NCI-H2196 (cell line): ENCODE data around the gene DHFR.

Source experiments
- DNase-seq: peaks from one replicate; lab custom pipeline; 2025; ENCODE audit not compliant: unreplicated experiment; lab: John Stamatoyannopoulos, UW

DHFR gene

DNA sequence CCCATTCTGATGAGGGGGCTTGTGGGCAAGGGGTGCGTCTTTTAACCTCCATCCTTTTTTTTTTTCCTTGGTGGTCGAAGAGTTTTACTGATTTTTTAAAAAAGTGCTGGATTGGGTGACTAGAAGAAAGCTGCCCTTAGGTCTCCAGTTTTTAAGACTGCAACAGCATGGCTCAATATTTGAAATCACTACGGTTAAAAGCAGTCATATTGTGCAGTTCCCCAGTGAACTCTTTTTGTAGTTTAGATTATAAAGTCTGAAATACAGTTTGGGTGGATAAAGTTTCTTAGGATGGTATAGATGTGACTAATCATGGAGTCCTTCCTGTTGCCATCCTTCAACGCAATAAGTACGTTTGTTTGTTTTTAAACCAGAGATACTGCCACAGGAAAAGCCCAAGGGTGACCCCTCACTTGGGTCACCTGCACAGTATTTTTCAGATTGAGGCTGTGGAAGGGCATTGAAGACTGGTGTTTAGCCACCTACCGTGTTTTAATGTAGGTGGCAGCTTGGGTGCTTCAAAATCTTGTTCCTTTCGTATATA, 520 bp upstream of the DHFR start:
- no peak for DNase-seq

DNA sequence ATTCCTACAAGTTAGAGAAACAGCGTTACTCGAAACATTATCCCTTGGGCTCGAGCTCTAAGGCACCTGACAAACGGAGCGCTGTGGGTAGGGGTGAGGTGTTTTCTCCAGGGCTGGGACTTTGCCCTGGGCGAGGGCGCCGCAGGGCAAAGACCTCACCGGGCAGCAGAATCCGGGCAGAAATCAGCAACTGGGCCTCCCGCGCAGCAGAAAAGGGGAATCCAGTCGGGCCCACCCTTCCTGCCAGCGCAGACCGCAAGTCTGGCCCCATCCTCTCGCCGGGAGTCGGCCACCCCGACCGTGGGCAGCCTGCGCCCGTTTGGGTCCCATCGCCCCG, 761 bp downstream of the DHFR start:
- no peak for DNase-seq

DNA sequence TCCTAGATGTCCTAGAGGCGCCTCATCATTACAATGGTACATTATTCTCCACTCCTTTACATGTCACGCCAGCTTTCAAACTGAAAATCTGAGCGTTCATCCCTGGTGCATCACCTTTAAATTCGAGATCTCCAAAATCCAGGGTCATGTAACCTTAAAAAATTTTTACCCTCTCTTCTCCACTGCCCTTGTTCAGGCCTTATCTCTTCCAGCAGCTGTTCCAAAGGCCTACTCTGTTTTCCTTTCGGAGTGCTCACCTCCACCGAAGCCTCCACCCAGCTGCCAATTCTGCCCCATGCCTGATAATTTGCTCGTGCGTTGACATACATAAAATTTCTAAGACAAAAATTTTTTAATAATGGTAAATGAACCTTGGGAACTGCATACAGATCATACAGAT, 1.3 kb downstream of the DHFR start:
- no peak for DNase-seq

DNA sequence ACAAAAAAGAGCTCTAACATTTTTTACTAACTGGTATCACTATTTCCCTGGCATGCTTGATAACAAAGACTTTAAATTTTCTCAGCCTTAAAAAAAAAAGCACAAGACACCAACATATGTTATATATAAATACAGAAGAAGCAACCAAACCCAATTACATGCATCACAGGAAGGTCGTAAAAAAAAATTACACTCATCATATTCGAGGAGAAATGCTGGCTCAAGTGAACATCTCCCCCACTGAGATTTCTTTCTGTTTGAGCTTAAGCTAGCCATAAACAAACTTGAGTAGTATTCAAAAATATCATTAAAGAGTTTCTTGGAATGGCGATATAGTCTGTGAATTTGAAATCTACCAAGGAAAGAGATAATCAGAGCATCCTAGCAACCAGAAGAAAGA, 7.9 kb downstream of the DHFR start:
- no peak for DNase-seq

DNA sequence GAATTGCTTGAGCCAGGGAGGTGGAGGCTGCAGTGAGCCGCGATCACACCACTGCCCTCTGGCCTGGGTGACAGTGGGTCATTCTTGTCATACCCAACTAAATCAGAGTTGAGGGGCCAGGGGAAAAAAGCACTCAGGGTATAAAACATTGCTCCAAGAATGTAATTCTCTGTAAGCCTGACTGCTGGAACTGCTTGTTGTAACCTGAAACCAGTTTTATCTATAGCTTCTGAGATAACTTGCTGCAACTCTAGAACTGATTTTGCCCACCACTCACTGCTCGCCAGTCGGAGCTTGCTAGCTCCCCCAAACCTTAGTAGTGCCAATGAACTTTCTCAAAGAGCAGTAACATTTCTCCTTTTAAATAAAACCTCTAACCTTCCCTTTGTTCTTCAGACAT, 9.9 kb downstream of the DHFR start:
- DNase-seq: no peak

DNA sequence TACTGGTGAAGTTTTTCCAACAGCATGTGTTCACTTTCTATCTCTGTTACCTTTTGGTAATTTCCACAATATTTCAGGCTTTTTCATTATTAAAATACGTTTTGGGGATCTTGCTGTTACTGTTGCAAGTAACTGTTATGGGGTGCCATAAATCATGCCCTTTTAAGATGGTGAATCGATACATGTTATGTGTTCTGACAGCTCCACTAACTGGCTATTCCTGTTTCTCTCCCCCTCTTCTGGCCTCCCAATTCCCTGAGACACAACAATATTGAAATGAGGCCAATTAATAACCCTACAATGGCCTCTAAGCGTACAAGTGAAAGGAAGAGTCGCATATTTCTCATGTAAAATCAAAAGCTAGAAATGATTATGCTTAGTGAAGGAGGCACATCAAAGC, 13.4 kb downstream of the DHFR start:
- DNase-seq: no peak

DNA sequence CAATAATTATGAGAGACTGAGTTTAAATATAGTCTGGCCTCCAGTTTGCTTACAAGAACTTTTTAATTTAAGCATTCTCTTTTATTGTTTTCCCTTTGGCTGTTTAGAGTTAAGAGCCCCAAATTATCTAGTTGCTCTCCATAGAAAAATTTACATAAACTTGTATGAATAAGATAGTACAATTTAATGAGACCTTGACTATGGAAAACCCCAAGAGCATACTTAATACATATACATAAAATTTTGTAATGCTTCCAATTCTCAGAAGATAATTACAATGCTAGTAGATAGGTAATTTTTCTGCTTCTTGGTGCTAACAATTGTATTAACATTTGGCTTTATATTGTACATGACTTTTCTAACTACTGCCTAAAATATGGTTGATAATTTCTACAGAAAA, 20.6 kb downstream of the DHFR start:
- DNase-seq: no peak

DNA sequence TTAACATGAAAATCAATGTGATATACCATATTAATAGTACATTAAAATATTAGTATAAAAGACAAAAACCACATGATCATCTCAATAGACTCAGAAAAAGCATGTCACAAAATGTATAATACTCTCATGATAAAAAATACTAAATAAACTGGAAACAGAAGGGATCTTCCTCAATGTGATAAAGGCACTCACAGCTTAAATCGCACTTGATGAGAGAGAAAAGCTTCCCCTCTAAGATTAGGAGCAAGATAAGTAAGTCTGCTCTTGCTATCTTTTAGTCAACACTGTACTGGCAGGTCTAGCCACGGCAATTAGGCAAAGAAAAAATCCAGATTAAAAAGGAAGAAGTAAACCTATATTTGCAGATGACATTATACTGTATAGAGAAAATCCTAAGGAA, 22.1 kb downstream of the DHFR start:
- DNase-seq: no peak

DNA sequence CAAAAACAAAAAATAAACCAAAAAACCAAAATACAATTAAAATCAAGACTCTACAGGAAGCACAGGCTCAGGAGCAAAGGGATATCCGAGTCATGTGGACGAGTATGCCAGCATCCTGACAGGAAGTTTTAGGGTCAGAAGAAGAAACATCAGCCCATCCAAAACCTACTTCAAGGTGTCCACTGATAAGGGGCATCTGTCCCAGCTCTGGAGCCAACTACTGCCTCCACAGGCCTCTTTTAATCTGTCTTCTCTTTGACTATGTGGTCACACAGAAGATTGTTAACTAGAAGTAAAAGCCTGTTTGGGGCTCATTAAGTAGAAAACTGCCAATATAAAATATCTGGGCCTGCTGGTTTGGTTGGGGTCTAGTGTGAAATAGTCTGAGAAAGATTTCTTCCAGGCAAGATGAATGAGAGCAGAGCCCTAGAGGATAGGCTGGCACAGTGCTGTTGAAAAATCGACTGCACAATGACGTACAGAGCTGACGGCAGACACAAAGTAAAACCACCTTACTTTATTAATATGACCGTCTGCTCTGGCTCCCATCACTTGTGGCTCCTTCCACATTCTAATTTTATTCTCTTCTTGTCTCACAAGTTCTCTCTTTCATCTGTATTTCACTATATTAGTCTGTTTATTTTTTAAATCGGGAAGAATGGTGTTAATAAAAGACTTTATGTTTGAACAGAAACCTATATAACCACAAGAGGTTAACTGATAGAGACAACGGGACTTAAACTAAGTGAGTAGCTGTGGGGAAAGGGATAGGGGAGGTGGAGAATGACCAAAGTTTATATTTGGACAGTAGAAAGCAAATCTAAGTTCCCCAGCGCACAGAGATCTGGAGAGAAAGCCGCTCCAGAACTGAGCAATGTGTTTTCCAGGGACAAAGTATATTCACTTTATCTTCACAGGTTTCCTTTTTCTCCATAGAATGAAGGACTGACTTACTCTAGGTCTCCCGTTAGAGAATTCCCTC, 23.2 kb downstream of the DHFR start:
- no peak for DNase-seq

DNA sequence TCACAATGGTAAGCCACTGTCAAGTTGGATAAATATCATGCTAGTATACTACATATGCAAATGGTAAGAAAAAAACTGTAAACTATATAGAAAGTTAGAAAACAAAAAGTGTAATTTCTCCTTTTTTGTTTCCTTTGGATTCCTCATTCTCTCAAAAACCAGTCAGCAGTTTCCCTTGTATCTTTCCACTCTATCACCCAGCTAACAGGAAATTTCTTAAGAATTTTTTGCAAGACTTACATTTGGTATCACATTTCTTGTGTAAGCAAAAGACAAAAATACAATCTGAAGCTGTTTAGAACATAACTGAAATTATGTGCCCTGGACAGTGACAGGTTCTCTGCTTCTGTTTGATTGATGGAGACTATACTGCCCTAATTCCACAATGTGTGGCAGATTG, 25.5 kb downstream of the DHFR start:
- no peak for DNase-seq

DNA sequence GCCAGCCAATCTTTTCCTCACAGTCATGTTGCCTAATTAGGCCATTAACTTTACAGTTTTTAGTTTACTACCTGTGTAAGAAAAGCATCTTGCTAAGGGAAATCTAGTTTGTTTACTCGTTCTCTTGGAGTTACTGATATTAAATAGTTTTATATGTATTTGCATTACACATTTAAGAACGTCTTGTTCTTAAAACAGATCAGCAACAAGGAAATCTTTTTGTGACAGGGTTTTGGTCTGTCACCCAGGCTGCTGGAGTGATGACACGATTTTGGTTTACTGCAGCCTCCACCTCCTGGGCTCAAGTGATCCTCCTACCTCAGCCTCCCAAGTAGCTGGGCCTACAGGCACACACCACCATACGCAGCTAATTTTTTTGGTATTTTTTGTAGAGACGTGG, 29.6 kb downstream of the DHFR start:
- DNase-seq: no peak

DNA sequence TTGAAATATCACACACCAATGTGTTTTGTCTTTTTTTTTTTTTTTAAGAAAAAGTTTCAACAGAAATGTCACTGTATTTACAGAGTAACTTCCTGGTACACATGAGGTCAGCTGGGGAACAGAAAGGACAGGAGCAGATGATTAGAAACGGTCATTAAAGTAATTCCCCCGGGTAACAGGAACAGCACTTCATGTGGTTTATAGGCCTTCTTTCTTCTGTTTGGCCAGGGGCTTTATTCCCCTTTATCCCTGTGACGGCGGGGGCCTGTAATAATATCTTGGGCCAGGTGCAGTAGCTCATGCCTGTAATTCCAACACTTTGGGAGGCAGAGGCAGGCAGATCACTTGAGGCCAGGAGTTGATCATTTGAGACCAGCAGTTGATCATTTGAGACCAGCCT, 30.8 kb downstream of the DHFR start:
- DNase-seq: no peak

DNA sequence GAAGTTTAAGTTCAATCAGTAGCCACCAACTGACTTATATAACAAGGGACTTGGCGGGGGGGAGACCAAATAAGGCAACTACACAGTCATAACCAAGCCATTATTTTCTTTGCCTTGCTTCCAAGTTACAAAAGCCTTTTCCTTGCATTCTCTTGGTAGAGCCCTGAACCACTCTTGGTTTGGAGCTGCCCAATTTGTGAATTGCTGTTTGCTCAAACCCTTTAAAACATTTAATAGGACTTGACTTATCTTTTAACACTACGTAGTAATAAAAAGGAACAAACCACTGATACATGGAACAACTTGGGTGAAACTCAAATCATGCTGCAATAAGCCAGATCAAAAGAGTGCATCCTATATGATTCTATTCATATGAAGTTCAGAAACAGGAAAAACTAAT, 32.0 kb downstream of the DHFR start:
- no peak for DNase-seq

DNA sequence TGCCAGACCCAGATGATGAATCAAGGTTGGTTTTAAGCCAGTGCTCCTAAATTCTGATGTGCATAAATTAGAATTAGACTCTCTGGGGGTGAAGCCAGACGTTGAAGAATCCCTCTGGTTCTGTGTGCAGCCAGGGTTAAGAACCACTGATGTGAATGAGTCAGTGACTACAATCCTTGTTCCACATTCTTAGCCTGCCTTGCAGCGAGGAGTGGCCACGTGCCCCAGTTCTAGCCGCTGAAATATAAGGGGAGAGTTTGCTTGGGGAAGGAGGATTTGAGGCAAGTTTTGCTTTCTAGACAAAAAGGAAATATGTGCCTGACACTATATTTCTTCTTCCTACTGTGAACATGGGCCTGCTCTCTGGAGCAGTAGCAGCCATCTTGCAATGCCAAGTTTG, 34.6 kb downstream of the DHFR start:
- no peak for DNase-seq

DNA sequence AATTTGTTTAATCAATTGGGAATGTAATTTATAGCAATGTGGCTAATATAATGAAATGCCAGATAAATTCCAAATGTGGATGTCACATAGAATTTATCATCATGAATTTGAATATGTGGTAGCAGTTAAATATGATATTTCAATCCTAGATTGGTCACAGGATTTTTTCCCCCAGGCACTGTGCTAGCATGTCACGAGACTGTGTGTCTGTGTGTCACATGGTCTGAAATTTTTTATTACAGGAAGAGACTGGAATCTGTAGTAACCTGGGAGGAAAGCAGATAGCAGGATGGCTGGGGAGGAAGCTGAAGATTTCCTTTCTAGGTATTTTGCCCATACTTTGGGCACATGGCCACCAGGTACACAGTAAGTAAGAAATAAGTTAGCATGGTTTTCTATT, 35.7 kb downstream of the DHFR start:
- no peak for DNase-seq

DNA sequence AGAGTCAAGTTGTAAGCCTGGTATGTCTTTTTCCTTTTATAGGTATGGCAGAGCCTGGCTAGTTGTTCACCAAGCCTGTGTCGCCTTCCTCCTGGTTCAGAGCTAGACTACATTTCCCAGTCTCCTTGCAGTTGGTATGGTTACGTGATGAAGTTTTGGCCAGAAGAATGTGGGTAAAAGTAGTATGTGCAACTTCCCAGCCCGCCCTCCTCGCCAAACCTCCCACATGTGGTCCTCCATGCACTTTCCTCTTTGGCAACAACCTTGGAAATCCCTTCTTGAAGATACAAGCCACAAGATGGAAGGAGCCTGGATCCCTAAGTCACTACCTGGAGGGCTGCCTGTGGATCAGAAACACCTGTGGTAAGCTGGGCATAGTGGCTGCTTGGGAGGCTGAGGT, 36.3 kb downstream of the DHFR start:
- no peak for DNase-seq

DNA sequence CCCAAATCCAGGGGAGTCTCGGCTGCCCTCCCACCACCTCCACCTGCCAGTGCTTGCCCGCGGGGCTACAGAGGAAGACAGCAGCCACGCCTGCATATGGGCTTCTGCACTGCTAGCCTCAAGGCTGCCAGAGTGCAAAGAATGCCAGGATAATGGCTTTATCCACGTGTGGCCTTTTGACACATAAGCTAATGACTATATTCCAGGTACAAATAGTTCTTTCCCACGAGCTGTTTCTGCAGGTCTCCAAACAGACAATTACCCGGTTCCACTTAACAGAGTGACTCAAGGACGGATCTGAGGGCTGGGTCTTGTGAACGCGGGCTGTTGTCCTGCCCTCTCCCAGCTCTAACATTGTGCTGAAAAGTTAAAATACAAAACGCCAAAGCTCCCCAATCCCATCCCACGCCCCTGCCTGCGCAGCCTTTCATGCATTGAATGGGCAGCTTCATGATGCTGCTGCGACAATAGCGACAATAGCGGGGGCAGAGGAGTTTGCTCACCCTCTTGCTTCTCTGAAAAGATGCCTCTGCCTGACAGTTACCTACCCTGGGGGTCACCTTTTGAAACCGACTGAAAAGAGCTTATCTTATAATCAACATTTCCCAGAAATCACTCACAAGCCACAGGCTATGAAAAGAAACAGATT, 39.4 kb downstream of the DHFR start:
- no peak for DNase-seq

DNA sequence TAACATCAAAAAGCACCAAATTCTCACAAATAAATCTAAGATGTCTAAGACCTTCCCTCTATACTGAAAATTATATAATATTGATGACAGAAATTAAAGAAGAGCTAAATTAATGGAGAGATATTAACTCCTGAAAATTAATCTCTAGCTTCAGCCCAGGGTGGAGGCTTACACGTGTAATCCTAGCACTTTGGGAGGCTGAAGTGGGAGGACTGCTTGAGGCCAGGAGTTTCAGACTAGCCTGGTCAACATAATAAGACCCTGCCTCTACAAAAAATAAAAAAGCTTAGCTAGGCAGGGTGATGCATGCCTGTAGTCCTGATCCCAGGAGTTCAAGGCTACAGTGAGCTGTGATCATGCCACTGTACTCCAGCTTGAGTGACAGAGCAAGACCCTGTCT, 45.1 kb downstream of the DHFR start:
- DNase-seq: no peak

DNA sequence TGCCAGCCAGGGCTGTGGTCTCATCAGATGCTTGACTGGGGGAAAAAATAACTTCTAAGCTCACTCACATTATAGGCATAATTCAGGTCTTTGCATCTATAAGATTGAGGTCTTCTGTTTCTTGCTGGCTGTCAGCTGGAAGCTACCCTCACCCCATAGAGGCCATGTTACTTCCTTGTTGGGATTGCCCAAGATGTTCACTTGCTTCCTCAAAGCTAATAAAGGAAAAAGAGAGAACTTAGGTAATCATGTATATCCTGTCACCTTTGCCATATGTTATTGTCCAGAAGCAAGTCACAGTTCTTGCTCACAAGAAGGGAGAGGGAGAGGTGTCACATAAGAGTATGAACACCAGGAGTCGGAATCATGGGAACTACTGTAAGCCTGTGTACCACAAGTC, 46.1 kb downstream of the DHFR start:
- no peak for DNase-seq

DNA sequence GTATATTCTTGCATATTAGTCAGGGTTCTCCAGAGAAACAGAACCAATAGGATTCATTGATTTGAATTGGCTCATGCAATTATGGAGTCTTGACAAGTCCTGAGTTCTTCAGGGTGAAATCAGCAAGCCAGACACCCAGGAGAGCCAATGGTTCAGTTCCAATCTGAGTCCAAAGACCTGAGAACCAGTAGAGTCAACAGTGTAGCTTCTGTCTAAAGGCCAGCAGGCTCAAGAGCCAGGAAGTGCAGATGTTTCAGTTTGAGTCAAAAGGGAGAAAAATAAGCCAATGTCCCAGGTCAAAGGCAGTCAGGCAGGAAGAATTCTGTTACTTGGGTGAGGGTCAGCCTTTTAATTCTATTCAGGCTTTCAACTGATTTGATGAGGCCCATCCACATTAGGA, 47.0 kb downstream of the DHFR start:
- no peak for DNase-seq

DNA sequence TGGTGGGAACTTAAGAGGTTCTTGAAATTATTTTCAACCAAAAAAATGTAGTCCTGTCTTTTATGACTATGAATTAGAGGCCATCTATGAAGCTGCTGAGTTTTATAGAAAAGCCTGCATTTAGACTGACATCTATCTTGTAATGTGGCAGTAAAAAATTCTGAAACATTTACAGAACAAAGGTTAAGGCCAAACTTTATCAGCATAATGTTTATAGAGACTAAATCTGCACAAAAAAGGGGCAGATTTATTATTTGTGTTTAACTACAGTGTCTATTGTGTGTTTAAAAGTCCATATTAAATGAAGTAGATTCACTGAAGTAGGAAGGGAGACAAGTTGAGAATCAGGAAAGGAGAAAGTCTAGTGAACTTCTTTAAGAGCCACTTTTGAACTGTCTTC, 47.4 kb downstream of the DHFR start:
- no peak for DNase-seq

DNA sequence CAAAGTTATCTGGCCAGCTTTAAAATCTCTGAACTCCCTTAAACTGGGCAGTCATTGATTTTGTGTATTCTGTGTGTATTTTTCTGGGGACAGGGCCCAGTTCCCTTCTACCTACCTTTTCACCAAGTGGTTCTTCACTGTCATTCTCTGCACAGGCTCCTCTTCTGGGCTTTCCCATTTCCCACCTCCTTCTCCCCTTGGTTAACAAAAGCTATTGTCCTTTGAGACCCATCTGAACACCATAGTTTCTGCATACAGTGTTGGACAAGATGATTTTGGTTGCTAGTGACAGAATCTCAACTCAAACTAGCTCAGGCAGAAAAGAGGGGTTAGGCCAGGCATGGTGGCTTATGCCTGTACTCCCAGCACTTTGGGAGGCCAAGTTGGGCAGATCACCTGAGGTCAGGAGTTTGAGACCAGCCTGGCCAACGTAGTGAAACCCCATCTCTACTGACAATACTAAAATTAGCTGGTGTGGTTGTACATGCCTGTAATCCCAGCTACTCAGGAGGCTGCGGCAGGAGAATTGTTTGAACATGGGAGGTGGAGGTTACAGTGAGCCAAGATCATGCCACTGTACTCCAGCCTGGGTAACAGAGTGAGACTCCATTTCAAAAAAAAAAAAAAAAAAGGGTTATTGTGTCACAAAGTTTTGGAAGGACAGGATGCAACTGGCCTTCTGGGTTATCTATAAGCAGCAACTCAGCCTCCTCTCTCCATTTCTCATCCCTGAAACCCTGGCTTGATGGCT, 53.7 kb downstream of the DHFR start:
- DNase-seq: no peak
